ENCODE data around the gene CDH3. TPM values are rescaled to one million over a fixed set of nuclear protein-coding genes. Genes with fewer than 3 reads are reported as not detected.
A peak's percentile ranks its signal among the peaks of the same experiment; 100 is the strongest.

CDH3 gene
- 0.13 and 0.31 TPM in 2 replicates for polyA plus RNA-seq (2014; cell fraction: cytosol; rRNA removed)
- 0.06 and 0.20 TPM in 2 replicates for polyA plus RNA-seq (2014; cell fraction: nucleus; rRNA removed)

DNA sequence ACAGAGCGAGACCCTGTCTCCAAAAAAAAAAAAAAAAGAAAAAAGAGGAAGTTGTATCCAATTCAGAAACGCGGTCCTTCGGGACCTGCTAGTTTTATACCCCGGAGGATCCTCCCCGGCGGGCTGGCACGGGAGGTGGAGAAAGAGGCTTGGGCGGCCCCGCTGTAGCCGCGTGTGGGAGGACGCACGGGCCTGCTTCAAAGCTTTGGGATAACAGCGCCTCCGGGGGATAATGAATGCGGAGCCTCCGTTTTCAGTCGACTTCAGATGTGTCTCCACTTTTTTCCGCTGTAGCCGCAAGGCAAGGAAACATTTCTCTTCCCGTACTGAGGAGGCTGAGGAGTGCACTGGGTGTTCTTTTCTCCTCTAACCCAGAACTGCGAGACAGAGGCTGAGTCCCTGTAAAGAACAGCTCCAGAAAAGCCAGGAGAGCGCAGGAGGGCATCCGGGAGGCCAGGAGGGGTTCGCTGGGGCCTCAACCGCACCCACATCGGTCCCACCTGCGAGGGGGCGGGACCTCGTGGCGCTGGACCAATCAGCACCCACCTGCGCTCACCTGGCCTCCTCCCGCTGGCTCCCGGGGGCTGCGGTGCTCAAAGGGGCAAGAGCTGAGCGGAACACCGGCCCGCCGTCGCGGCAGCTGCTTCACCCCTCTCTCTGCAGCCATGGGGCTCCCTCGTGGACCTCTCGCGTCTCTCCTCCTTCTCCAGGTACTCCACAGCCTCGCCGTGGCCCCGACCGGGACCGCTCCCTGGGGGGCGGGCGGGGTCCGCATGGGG is at the start of gene CDH3:
TSS of gene CDH3 (plus strand) at position 596 of the 779 bp plus-strand sequence. CDS start at position 666, 70 bp downstream.
- DNase-seq (ENCODE audit: low spot score): no peak

- no peak for DNase-seq (ENCODE audit: low spot score)
Observed at GRCh38 chr16:68596266-68596665, 48.8 kb upstream of the CDH3 start.

- DNase-seq (ENCODE audit: low spot score): no peak
Observed at GRCh38 chr16:68599586-68599985, 45.5 kb upstream of the CDH3 start.

GRCh38 chr16:68605746-68606145 is 39.4 kb upstream of the CDH3 start:
- no peak for DNase-seq (ENCODE audit: low spot score)

DNA sequence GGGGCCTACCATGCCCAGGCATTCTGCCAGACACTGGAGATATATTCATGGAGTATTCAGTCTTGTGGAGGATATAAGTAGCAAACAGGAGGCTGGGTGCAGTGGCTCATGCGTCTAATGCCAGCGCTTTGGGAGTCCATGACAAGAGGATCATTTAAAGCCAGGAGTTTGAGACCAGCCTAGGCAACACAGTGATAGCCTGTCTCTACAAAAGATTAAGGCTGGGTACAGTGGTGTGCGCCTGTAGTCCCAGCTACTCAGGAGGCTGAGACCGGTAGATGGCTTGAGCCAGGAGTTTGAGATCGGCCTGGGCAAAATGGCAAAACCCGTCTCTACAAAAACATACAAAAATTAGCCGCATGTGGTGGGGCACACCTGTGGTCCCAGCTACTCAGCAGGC is 37.7 kb upstream of the CDH3 start:
- no peak for DNase-seq (ENCODE audit: low spot score)

DNA sequence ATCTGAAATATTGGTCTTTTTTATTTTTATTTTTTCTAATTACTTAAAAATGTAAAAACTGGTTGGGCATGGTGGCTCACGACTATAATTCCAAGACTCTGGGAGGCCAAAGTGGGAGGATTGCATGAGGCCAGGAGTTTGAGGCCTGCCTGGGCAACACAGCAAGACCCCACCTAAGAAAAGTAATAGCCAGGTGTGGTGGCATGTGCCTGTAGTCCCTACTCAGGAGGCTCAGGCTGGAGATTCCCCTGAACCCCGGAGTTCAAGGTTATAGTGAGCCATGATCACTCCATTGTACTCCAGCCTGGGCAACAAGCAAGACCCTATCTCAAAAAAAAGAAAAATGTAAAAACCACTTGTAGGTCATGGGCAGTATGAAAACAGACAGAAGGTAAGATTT is 36.8 kb upstream of the CDH3 start:
- no peak for DNase-seq (ENCODE audit: low spot score)

GRCh38 chr16:68612996-68613395 is 32.1 kb upstream of the CDH3 start:
- no peak for DNase-seq (ENCODE audit: low spot score)

DNA sequence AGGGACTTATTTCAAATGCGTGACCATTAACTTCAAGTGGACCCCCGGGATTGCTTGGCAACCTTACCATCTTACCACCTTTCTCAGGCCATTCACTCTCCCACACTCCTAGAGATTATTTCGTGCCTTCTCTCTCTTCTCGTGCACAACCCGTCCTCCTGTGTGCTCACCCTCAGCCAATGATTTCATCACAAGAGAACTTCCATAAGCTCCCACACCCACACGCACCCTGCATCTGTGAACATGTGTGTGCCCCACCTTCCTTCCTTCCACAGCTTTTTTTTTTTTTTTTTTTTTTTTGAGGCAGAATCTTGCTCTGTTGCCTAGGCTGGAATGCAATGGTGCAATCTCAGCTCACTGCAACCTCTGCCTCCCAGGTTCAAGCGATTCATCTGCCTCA is 27.4 kb upstream of the CDH3 start:
- no peak for DNase-seq (ENCODE audit: low spot score)

DNA sequence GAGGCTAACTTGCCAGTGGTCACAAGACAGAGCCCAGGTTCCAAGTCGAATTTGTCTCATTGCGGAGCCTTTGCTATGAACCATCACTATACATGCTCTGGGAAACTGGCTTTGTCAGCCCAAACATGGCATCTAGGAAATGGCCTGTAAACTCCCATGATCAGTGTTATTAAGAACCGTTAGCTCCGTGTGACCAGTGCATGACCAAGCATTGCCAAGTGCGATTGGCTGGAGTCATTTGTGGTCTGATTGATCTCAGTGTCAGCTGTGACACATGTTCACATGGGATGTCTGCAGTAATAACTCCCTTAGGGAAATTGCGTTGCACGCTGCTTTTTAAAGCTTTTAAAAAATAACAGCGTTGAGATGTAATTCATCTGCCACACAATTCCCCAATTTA is 18.6 kb upstream of the CDH3 start:
- no peak for DNase-seq (ENCODE audit: low spot score)

- DNase-seq (ENCODE audit: low spot score): no peak
Observed at GRCh38 chr16:68627951-68628425, 17.1 kb upstream of the CDH3 start.

GRCh38 chr16:68629351-68629910 is 15.7 kb upstream of the CDH3 start:
- DNase-seq (ENCODE audit: low spot score): no peak

- no peak for DNase-seq (ENCODE audit: low spot score)
Observed at GRCh38 chr16:68636064-68636560, 9.0 kb upstream of the CDH3 start.

DNA sequence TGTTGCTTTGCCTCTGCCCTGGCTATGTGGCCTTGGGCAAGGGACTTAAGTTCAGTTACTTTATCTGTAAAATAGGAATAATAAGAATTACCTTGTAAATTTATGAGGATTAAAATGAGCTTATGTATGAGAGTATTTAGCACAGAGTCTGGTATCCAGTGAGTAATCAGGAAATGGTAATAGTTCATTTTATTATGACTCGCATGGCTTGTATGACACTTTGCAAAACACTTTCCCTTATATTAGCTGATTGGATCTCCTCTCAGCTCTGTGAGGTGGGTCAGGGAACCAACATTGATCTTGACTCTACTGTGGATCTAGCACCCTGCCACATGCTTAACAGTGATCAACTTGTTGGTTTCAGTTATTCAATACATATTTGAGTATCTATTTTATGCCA is 8.3 kb upstream of the CDH3 start:
- no peak for DNase-seq (ENCODE audit: low spot score)

DNA sequence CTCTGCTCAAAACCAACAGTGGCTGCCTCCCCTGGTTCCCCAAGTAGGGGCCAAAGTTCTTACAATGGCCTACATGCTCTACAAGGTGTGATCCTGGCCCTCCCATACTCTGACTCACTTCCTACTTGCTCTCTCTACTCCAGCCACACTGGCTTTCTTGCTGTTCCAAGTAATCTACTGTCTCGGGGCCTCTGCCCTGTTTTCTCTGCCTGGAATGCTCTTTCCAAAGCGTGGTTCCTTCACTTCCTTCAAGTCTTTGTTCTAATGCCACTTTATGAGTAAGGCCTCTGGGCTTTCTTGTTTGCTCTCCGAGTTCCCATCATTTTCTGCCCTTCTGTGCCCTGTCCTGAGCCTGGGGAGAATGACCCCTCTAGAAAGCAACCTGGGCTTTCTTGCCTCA is 4.1 kb upstream of the CDH3 start:
- DNase-seq (ENCODE audit: low spot score): no peak

DNA sequence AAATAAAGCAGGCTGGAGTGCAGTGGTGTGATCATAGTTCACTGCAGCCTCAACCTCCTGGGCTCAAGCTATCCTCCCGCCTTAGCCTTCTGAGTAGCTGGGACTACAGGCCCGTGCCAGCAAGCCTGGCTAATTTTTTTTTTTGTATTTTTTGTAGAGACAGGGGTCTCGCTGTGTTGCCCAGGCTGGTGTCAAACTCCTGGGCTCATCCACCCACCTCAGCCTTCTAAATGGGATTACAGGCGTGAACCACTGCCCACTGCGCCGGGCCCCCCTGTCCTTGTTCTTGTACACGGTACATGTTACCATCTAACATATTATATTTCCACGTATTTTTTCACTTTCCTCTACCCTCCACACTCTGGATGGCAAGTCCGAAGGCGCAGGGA is 3.1 kb upstream of the CDH3 start:
- DNase-seq (ENCODE audit: low spot score): no peak

DNA sequence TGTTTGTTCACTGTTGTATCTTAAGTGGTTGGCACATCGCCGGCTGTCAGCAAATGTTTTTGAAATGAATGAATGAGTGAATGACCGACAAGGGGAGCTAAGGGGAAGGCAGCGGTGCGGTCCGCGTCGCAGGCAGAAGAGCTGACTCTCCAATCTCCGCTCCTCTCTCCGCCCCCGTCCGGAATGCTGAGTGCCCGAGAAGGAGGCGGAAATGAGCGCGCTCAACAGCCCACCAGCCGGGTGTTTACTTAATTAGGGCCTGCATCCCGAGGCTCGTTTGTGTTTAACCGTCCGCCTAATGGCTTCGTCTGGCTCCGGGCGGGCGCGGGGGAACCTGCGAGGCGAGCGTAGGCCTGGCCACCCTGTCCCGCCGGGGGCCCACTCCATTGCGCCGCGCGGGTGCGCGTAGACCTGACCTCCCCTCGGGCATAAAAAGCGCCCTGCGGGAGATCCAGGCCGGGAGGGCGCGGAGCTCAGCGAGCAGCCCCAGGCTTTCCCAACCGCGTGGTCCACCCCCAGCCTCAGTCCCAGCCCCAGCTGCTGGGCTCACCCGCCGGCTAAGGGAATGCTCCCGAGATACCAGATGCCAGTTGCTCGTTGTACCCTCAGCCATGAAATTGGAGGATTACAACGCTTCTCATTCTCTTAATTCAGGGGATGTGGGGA is 2.5 kb upstream of the CDH3 start:
- peak; percentile 46 for DNase-seq (ENCODE audit: low spot score)

- no peak for DNase-seq (ENCODE audit: low spot score)
Observed at GRCh38 chr16:68643227-68643626, 1.9 kb upstream of the CDH3 start.

- no peak for DNase-seq (ENCODE audit: low spot score)
Observed at GRCh38 chr16:68643847-68644246, 1.3 kb upstream of the CDH3 start.

GRCh38 chr16:68644296-68644695 is 814 bp upstream of the CDH3 start:
- no peak for DNase-seq (ENCODE audit: low spot score)

DNA sequence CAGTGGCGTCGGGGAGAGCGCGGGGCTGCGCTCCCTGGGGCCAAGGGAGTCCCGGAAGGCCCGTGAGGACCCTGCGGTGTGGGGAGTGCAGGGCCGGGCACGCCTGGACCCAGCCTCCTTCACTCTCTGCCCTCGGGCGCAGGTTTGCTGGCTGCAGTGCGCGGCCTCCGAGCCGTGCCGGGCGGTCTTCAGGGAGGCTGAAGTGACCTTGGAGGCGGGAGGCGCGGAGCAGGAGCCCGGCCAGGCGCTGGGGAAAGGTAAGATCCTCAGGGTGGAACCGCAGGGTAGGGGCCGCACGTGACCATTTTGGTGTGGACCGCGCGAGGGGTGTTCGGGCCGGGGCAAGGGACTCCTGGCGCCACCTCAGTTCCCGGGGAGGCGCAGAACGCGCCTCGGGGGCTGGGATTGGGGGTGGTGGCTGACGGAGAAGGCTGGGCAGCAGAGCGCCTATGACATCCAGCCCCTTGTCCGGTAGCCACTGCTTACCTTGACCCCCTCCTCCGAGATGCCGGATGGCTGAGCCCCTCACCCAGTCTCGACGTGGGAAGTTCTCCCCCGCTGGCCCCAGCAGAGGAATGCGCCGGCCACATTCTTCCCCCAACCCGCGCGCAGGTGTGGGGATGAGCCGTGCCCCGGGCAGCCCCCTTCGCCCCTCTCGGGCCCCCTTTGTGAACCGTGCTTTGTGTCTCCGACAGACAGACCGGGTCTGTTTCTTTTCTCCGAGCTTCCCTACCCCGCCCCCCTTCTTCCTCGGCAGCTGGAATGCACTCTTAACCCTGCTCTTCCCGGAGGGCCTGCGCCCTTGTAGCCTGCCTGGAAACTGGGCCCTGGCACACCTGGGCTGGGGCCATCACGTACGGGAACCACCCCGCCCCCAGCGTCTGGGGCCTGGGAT is 631 bp downstream of the CDH3 start:
- peak; percentile 52 for DNase-seq (ENCODE audit: low spot score)

DNA sequence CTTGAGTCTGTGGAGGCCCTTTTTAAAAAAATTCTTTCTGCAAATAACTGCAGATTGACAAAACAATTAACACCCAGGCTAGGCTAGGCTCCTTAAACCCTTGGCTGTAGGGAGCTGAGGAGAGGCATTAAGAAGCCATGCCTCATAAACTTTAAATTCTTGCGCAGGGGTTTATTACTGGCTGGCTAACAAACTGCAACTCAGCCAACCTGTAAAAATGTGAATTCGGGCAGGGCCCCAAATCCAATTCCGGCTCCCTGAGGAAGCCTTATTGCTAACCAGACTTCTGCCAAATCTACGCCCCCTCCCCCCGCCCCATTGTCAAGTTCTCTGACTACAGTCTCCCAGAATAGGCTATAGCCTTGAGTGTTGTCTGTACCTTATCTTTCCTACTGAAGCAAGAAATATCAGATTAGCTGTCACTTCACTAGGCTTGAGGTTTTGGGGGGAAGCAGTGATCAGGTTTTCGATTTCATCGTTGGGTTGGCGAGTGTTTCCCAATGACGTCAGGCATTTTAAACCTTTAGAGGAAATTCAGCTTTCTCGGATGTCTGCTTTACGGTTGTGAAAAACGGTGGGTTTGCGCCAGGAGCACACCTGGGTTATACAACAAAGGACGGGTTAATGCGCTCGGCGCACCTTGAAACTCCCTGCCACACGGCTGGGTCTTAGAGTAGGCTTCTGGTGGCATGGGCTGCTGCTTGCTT is 2.0 kb downstream of the CDH3 start:
- no peak for DNase-seq (ENCODE audit: low spot score)
